ENCODE measurements around the gene IFT25. TPM values are rescaled to one million over a fixed set of nuclear protein-coding genes. Genes with fewer than 3 reads are reported as not detected.
A peak's percentile ranks its signal among the peaks of the same experiment; 100 is the strongest.

Gene IFT25
- total RNA-seq, 1 donor from 2014 or later = 37.9 TPM

DNA sequence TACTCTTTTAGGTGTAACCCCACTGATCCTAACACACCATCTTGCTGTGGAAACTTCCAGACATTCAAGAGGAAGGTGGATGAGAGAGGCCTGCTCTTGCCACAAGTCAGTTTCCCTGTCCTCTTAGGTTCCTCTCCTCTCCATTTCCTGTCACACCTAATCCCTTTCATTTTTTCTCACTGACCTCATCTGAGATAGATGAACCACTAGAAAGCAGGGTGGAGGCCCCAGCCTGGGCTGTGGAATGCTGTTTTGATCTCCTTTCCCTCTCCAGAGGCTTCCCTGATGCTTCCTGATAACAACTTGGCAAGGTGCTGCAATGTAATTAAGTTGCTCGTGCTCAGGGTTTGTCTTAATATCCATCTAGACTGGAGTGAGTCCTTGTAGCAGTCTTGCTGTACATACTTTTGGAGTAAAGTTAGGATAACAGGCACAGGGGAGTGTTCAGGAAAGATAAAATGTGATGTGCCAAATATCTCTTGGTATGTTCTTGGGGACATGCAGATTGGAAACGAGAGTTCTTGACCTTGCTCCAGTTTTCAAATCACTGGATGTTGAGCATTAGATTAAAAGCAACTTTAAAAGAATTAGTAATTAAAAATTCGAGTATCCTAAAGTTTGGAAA lies 11.8 kb upstream of the IFT25 start:
- TF ChIP-seq, protein P1, sequence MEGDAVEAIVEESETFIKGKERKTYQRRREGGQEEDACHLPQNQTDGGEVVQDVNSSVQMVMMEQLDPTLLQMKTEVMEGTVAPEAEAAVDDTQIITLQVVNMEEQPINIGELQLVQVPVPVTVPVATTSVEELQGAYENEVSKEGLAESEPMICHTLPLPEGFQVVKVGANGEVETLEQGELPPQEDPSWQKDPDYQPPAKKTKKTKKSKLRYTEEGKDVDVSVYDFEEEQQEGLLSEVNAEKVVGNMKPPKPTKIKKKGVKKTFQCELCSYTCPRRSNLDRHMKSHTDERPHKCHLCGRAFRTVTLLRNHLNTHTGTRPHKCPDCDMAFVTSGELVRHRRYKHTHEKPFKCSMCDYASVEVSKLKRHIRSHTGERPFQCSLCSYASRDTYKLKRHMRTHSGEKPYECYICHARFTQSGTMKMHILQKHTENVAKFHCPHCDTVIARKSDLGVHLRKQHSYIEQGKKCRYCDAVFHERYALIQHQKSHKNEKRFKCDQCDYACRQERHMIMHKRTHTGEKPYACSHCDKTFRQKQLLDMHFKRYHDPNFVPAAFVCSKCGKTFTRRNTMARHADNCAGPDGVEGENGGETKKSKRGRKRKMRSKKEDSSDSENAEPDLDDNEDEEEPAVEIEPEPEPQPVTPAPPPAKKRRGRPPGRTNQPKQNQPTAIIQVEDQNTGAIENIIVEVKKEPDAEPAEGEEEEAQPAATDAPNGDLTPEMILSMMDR (conservative IDR thresholded peaks at IDR 0.05; ENCODE audit: low read depth, low read length) = no peak
- DNase-seq (ENCODE audit: low read depth) = peak; percentile 33
- H3K4me3 ChIP-seq (ENCODE audit: low read depth, low read length) = no peak overlapping the region

DNA sequence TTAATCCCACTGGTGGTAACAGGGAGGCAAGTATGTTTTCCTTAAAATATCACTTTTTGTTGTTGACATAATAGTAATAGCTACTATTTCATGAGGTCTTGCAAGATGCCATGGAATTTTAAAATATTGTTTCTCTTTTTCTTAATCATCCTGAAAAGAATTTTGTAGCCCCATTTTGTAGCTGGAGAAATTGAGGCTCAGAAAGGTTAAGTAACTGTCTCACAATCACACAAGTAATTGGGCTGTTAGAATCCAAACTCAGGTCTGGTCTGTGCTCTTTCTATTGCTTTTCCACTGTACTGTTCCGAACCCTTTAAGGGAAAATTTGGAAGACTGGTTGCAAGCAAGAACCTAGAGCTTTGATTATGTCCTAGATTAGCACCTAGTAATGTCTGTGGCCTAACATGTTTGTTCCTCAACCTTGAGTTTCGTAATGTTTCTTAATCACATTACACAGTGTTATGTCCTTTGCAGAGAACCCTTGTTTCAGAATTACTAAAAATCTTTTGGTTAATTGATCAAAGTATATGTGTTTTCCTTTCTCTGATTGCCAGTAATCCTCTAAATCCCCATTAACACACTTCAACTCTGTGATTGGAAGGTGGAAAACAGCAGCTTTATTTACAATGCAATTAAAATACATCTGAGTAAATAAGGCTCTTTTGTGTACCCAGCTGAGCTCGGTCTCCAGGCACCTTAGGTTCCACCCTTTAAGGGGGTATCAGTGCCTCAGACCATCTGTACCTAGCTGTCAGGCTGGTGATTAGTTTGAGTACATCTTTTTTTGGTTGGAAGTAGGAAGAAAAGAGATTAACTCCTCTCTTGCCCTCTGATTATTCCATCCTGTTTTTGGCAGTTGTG lies 11.0 kb upstream of the IFT25 start:
- TF ChIP-seq, protein P1 (conservative IDR thresholded peaks at IDR 0.05; ENCODE audit: low read depth, low read length) = no peak
- H3K4me3 ChIP-seq (ENCODE audit: low read depth, low read length) = no peak overlapping the region
- DNase-seq (ENCODE audit: low read depth) = no peak

DNA sequence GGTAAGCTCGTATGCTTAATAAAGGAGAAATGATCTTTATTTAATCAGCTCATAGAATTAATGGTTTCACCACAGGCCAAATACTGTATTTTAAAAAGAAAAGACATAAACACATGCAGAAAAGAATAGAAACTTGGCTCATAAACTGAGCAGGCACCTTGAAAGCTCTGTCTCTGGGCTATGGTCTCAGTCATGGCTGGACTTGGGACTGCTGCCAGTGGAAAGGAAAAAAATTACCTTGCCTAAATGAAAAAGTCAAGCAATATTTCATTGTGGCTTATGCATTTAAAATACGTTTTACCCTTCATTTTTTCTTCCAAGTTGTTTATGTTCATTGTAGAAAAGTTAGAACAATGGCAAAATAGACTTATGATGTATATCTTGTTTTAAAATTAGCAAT lies 8.6 kb upstream of the IFT25 start:
- no peak overlapping the region for H3K4me3 ChIP-seq (ENCODE audit: low read depth, low read length)
- DNase-seq (ENCODE audit: low read depth) = no peak
- TF ChIP-seq, protein P1 (conservative IDR thresholded peaks at IDR 0.05; ENCODE audit: low read depth, low read length) = no peak

DNA sequence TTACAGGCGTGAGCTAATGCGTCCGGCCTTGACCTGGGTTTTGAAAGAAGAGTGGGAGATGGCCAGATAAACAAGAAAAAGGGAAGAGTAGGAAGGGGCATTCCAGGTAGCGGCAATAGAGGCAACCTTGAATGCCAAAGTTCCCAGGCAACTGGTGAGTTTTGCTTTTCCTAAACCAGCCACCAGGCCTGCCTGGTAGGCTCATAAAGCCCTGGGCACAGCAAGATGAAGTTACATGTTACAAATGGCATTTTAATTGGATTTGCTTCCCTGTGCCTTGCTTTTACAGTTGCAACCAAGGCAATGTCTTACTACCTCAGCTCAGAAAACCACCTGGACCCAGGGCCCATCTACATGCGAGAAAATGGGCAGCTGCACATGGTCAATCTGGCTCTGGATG lies 6.2 kb upstream of the IFT25 start:
- H3K4me3 ChIP-seq (ENCODE audit: low read depth, low read length) = no peak overlapping the region
- no peak for DNase-seq (ENCODE audit: low read depth)
- TF ChIP-seq, protein P1 (conservative IDR thresholded peaks at IDR 0.05; ENCODE audit: low read depth, low read length) = no peak

DNA sequence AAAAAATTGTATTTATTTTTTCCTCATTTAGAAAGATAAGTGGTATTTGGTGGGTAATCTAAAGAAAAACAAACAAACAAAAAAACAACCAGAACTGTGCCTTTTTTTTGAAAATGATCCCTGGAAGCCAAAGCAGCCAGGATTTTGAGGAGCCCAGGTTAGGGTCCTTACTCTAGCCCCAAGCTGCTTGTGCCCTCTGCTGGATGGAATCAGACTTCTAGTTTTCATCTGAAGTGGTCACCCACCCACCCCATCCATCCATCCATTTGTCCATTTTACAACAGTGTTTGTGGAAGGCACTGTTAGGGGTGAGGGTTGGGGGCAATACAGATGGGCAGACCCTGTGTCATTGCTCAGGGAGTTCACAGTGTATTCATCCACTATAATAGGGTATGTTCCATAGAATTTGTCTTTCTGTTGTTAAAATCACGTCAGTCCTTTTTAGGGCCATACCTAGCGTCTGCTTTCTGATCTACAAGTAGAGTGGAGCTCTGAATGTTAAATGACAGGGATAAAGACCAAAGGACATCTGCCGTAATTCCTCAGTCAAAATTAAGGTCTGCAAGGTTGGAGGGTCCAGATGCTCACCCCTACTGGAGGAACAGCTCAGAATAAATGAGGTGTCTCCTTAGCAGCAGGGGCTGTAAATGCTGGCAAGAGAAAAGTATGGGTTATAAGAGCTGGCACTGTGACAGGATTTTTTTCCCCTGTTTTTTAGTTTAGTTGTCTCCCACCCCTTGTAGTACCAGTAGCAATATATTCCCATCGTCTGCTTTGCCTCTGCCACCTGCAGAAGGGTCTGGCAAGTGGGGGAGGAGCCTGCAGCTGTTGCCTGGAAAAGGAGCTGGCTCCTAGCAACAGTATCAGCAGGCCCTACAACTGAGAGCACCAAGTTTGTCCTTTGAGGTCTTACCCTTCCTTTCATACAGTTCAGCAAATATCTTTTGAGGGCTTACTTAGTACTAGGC lies 3.8 kb upstream of the IFT25 start:
- H3K4me3 ChIP-seq (ENCODE audit: low read depth, low read length) = no peak overlapping the region
- TF ChIP-seq, protein P1 (conservative IDR thresholded peaks at IDR 0.05; ENCODE audit: low read depth, low read length) = peak; percentile 80
- DNase-seq (ENCODE audit: low read depth) = no peak

DNA sequence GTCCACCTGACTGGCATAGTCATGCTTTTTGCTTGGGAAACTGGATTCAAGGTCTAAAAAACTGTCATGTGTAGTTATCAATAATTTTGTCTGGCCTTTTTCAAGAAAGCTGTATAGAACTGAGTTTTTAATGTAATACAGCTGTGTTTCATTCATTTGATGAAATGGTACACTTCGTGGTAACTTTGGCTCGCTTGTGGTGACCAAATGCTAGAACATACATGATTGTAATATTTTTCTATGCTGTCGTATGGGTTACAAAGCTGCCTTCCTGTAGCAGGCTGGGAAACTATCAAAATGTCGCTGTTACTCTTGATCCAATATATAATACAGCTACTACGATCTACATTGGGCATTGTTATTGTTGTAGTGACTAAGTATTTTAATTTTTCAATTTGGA lies 2.8 kb upstream of the IFT25 start:
- H3K4me3 ChIP-seq (ENCODE audit: low read depth, low read length) = no peak overlapping the region
- DNase-seq (ENCODE audit: low read depth) = no peak
- TF ChIP-seq, protein P1 (conservative IDR thresholded peaks at IDR 0.05; ENCODE audit: low read depth, low read length) = no peak
